Type B pancreatic cell (in vitro differentiated cells): ENCODE data around the gene MGA. TPM values are rescaled to one million over a fixed set of nuclear protein-coding genes. Genes with fewer than 3 reads are reported as not detected.

Source experiments
- DNase-seq: peaks from one replicate; pipeline ENCODE4 v3.0.0; 2021; ENCODE audit warnings: mixed read lengths; ENCODE audit not compliant: unreplicated experiment; ENCODE audit errors: extremely low spot score
- H3K27ac Mint-ChIP-seq: 2 replicates; pipeline ENCODE4 v1.8.0; 2021; ENCODE audit warnings: mild to moderate bottlenecking, mixed read lengths
- H3K27me3 Mint-ChIP-seq: 2 replicates; pipeline ENCODE4 v1.8.0; 2021; ENCODE audit warnings: mixed read lengths
- H3K36me3 Mint-ChIP-seq: 2 replicates; pipeline ENCODE4 v1.8.0; 2021; ENCODE audit warnings: mixed read lengths
- H3K4me1 Mint-ChIP-seq: one replicate; pipeline ENCODE4 v1.8.0; 2021; ENCODE audit warnings: mixed read lengths; ENCODE audit not compliant: unreplicated experiment
- H3K4me3 Mint-ChIP-seq: 2 replicates; pipeline ENCODE4 v1.8.0; 2021; ENCODE audit warnings: mild to moderate bottlenecking, mixed read lengths
- H3K9me3 Mint-ChIP-seq: 2 replicates; pipeline ENCODE4 v1.8.0; 2021; ENCODE audit warnings: mixed read lengths
- total RNA-seq: library from RNA; stranded (reverse); gene quantifications from 2 replicates; pipeline ENCODE4 v1.2.1, GENCODE V29; 2021; ENCODE audit warnings: low replicate concordance
- TF ChIP-seq, protein P1 (sequence below): fragments of 200-600 bp; sonication (generic); conservative IDR thresholded peaks from 2 replicates; pipeline ENCODE4 v1.5.0; 2021; ENCODE audit warnings: antibody characterized with exemption, mild to moderate bottlenecking

MGA gene
- total RNA-seq, 1 donor from 2014 or later = 54.9 TPM

DNA sequence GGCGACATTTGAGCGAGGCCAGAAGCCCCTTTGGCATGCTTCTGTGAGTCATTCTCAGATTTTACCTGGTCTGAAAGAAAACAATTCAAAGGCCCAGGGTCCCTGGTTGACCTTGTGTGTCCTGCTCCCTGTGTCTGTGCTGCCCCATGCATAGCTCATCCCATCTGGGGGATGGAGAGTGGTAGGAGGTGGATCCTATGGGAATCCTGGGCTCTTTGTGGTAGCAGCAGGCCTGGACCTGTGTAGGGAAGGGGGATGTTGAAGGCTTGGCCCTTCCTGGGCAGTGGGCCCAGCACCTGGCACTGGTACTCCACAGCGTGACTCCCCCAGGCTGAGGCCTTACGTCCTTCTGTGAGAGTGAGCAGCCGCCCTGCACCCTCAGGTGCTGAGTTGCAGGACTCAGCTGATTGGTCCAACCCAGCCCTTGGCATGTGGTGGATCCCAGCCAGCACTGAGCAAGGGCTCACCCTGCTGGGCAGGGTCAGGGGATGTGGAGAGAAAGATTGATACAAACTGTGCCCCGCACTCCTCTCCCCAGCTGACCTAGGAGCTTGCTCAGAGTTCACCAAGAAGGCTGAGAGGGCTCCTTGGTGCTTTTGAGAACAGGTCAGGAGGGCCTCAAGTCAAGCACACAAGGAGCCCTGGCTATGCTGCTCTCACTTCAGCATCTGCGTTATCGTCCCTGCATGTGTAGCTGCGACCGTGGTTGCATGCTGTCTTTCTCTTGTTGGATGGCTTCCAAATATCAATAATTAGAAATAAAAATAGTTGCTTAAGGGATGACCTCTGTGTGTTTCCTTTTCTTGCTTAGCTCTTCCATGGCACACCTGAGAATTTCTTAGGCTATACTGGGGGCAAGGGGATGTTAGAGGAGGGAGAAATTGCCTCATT, 146.3 kb downstream of the MGA start:
- H3K9me3 Mint-ChIP-seq = no peaks in the 10 kb centered on the region
- H3K27me3 Mint-ChIP-seq = no peaks in the 10 kb centered on the region
- TF ChIP-seq, protein P1, sequence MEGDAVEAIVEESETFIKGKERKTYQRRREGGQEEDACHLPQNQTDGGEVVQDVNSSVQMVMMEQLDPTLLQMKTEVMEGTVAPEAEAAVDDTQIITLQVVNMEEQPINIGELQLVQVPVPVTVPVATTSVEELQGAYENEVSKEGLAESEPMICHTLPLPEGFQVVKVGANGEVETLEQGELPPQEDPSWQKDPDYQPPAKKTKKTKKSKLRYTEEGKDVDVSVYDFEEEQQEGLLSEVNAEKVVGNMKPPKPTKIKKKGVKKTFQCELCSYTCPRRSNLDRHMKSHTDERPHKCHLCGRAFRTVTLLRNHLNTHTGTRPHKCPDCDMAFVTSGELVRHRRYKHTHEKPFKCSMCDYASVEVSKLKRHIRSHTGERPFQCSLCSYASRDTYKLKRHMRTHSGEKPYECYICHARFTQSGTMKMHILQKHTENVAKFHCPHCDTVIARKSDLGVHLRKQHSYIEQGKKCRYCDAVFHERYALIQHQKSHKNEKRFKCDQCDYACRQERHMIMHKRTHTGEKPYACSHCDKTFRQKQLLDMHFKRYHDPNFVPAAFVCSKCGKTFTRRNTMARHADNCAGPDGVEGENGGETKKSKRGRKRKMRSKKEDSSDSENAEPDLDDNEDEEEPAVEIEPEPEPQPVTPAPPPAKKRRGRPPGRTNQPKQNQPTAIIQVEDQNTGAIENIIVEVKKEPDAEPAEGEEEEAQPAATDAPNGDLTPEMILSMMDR = no peak
- H3K4me3 Mint-ChIP-seq = no peak overlapping the region
- no peak for DNase-seq
- peaks cover 3% of the 10 kb centered on the region for H3K36me3 Mint-ChIP-seq
- H3K4me1 Mint-ChIP-seq = peaks cover 24% of the 10 kb centered on the region
- H3K27ac Mint-ChIP-seq = peak overlapping the region; percentile 36

DNA sequence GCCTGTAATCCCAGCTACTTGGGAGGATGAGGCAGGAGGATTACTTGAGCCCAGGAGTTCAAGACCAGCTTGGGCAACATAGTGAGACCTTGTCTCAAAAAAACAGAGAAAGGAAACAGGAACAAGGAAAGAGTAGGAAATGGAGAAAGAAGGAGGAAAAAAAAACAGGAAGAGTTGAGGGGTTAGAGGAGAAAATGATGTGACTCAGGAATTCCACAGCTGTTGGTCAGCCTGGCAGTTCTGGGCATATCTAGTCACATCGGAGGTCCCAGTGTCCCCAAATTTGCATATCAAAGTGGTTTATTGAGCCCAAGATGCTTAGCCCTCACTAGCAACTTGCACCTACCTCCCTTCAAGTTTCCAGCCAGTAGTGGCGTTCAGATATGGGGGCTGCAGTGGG, 148.9 kb downstream of the MGA start:
- Mint-ChIP-seq H3K9me3 (no peaks in the 10 kb centered on the region), H3K27ac (no peak overlapping the region), H3K27me3 (no peaks in the 10 kb centered on the region), H3K36me3 (peaks cover 8% of the 10 kb centered on the region), H3K4me3 (no peak overlapping the region), H3K4me1 (peaks cover 24% of the 10 kb centered on the region)
- TF ChIP-seq, protein P1 = no peak
- DNase-seq = no peak

DNA sequence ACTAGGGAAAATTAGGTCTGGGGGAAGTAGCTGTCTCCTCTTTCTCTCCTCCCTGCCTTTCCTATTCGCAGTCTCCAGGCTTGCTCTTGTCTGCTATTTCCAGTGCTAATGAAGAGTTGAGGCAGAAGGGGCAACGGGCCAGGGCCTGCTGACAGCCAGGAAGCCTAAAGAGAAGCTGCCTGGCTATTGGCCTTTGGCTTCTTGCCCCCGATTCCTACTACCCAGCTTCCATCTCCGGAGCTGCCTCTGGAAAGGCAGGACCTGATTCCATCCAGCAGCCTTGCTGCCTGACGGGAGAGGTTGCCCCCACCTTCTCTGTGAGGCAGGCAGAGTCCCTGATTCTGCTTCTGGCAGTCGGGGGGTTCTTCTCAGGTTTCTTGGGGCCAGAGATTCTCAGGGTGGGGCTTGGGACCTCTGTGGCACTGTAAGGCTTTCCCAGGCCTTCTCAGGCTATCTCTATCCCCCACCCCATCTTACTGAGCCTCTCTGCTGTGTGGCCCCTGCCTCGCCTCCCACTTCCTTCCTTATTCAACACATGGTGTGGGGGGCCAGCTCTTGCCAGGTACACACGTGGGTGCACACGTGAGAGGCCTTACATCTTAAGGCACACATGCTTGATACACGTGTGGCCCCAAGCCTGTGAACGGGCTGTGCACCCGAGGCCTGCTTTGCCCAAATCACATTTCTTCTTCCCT, 149.5 kb downstream of the MGA start:
- Mint-ChIP-seq H3K36me3 (peaks cover 8% of the 10 kb centered on the region), H3K27ac (no peak overlapping the region), H3K4me1 (peaks cover 21% of the 10 kb centered on the region), H3K9me3 (no peaks in the 10 kb centered on the region), H3K4me3 (no peak overlapping the region), H3K27me3 (no peaks in the 10 kb centered on the region)
- no peak for DNase-seq
- TF ChIP-seq, protein P1 = no peak

GRCh38 chr15:41810651-41811431, 150.6 kb downstream of the MGA start:
- no peak for DNase-seq
- H3K9me3 Mint-ChIP-seq = no peaks in the 10 kb centered on the region
- TF ChIP-seq, protein P1 = no peak
- no peak overlapping the region for H3K4me3 Mint-ChIP-seq
- no peak overlapping the region for H3K27ac Mint-ChIP-seq
- peaks cover 13% of the 10 kb centered on the region for H3K4me1 Mint-ChIP-seq
- peaks cover 8% of the 10 kb centered on the region for H3K36me3 Mint-ChIP-seq
- no peaks in the 10 kb centered on the region for H3K27me3 Mint-ChIP-seq

DNA sequence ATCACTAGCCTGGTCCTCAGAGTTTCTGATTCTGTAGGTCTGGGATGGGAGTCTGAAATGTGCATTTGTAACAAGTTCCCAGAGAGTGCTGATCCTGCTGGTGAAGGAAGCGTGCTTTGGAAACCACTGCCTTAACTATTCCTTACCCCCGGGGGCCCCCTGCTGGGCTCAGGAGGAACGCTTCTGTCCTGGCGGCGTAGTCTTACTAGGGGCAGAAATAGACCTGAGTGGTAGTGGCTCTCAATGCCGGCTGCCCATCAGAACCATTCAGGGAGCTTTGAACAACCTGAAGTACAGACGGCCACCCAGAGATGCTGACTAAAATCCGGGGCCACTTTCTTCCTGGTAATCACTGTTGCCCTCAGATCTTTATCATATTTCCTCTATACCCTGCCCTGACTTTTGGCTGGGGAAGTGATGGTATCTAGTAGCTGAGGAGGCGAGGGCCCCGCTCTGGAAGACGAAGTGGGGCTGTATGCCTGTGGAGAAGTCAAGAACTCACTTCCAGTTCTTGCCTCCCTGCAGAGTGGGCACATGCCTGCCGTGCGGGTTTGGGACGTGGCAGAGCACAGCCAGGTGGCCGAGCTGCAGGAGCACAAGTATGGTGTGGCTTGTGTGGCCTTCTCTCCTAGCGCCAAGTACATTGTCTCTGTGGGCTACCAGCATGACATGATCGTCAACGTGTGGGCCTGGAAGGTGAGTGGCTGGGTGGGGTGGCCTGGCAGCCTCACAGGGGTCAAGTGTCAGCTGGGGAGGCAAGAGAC, 151.4 kb downstream of the MGA start:
- Mint-ChIP-seq H3K27ac (no peak overlapping the region), H3K4me1 (peaks cover 10% of the 10 kb centered on the region), H3K9me3 (no peaks in the 10 kb centered on the region), H3K4me3 (no peak overlapping the region), H3K36me3 (peaks cover 8% of the 10 kb centered on the region), H3K27me3 (no peaks in the 10 kb centered on the region)
- TF ChIP-seq, protein P1 = peak; percentile 89
- DNase-seq = no peak
